Effector memory CD4-positive, alpha-beta T cell (primary cell): ENCODE measurements around the gene BLMH.

ENCODE experiments used
- DNase-seq, 3 donors: peaks; one replicate each; pipeline ENCODE4 v3.0.0-alpha.2; 2020
- H3K27ac ChIP-seq: 2 replicates; pipeline ENCODE4 v1.7.0; 2013; ENCODE audit warnings: mild to moderate bottlenecking, low read length, moderate library complexity; ENCODE audit not compliant: insufficient read depth, poor library complexity, severe bottlenecking
- H3K27me3 ChIP-seq: replicated peaks from 2 replicates; pipeline ENCODE4 v1.7.0; 2013; ENCODE audit warnings: mild to moderate bottlenecking, low read length; ENCODE audit not compliant: insufficient read depth, control insufficient read depth, poor library complexity, severe bottlenecking
- H3K36me3 ChIP-seq: 2 replicates; pipeline ENCODE4 v1.7.0; 2013; ENCODE audit warnings: mild to moderate bottlenecking, low read length, moderate library complexity; ENCODE audit not compliant: control insufficient read depth, insufficient read depth
- H3K4me1 ChIP-seq: 2 replicates; pipeline ENCODE4 v1.7.0; 2013; ENCODE audit warnings: low read length, mild to moderate bottlenecking; ENCODE audit not compliant: control insufficient read depth, insufficient read depth, poor library complexity, severe bottlenecking
- H3K4me3 ChIP-seq: 2 replicates; pipeline ENCODE4 v1.7.0; 2013; ENCODE audit warnings: low read length, low read depth, mild to moderate bottlenecking; ENCODE audit not compliant: insufficient read depth, poor library complexity, severe bottlenecking
- H3K9me3 ChIP-seq: 2 replicates; pipeline ENCODE4 v1.7.0; 2013; ENCODE audit warnings: mild to moderate bottlenecking, low read length, moderate library complexity; ENCODE audit not compliant: control insufficient read depth

The BLMH gene

GRCh38 chr17:30225112-30225511, 66.6 kb downstream of the BLMH start:
- no peak for DNase-seq
- Histone ChIP-seq H3K36me3 (no peaks in the 10 kb centered on the region), H3K27me3 (no peaks in the 10 kb centered on the region), H3K4me3 (no peak overlapping the region), H3K4me1 (no peaks in the 10 kb centered on the region), H3K9me3 (no peaks in the 10 kb centered on the region), H3K27ac (no peak overlapping the region)

- Histone ChIP-seq H3K4me3 (no peak overlapping the region), H3K9me3 (no peaks in the 10 kb centered on the region), H3K27ac (no peak overlapping the region), H3K36me3 (no peaks in the 10 kb centered on the region), H3K4me1 (no peaks in the 10 kb centered on the region), H3K27me3 (no peaks in the 10 kb centered on the region)
- DNase-seq, result no peak
Measured at GRCh38 chr17:30224419-30224960, 67.3 kb downstream of the BLMH start.

GRCh38 chr17:30222721-30223175, 69.0 kb downstream of the BLMH start:
- H3K36me3 ChIP-seq, result no peaks in the 10 kb centered on the region
- no peaks in the 10 kb centered on the region for H3K9me3 ChIP-seq
- H3K4me1 ChIP-seq, result no peaks in the 10 kb centered on the region
- no peak overlapping the region for H3K27ac ChIP-seq
- no peaks in the 10 kb centered on the region for H3K27me3 ChIP-seq
- H3K4me3 ChIP-seq, result no peak overlapping the region
- DNase-seq, result no peak

GRCh38 chr17:30222251-30222650, 69.5 kb downstream of the BLMH start:
- Histone ChIP-seq H3K4me1 (no peaks in the 10 kb centered on the region), H3K9me3 (no peaks in the 10 kb centered on the region), H3K27me3 (no peaks in the 10 kb centered on the region), H3K4me3 (no peak overlapping the region), H3K27ac (no peak overlapping the region), H3K36me3 (no peaks in the 10 kb centered on the region)
- no peak for DNase-seq

- no peaks in the 10 kb centered on the region for H3K4me1 ChIP-seq
Measured at GRCh38 chr17:30221346-30221745, 70.4 kb downstream of the BLMH start.

GRCh38 chr17:30220414-30220813, 71.3 kb downstream of the BLMH start:
- Histone ChIP-seq H3K9me3 (no peaks in the 10 kb centered on the region), H3K27me3 (no peaks in the 10 kb centered on the region), H3K27ac (no peak overlapping the region), H3K4me1 (no peaks in the 10 kb centered on the region), H3K4me3 (no peak overlapping the region), H3K36me3 (no peaks in the 10 kb centered on the region)
- DNase-seq, result no peak

More at GRCh38 chr17:30221346-30221745, 70.4 kb downstream of the BLMH start:
- Histone ChIP-seq H3K27me3 (no peaks in the 10 kb centered on the region), H3K27ac (no peak overlapping the region), H3K36me3 (no peaks in the 10 kb centered on the region), H3K4me3 (no peak overlapping the region), H3K9me3 (no peaks in the 10 kb centered on the region)
- DNase-seq, result no peak

GRCh38 chr17:30219833-30220232, 71.9 kb downstream of the BLMH start:
- Histone ChIP-seq H3K4me3 (no peak overlapping the region), H3K27me3 (no peaks in the 10 kb centered on the region), H3K27ac (no peak overlapping the region), H3K9me3 (no peaks in the 10 kb centered on the region), H3K4me1 (no peaks in the 10 kb centered on the region), H3K36me3 (no peaks in the 10 kb centered on the region)
- DNase-seq, result no peak

- H3K4me1 ChIP-seq, result no peaks in the 10 kb centered on the region
- no peak overlapping the region for H3K27ac ChIP-seq
- H3K9me3 ChIP-seq, result no peaks in the 10 kb centered on the region
Measured at GRCh38 chr17:30219315-30219714, 72.4 kb downstream of the BLMH start.

GRCh38 chr17:30218799-30219198, 72.9 kb downstream of the BLMH start:
- no peak for DNase-seq
- no peaks in the 10 kb centered on the region for H3K36me3 ChIP-seq
- H3K27me3 ChIP-seq, result no peaks in the 10 kb centered on the region
- H3K9me3 ChIP-seq, result no peaks in the 10 kb centered on the region
- no peaks in the 10 kb centered on the region for H3K4me1 ChIP-seq
- H3K27ac ChIP-seq, result no peak overlapping the region
- H3K4me3 ChIP-seq, result no peak overlapping the region

More at GRCh38 chr17:30219315-30219714, 72.4 kb downstream of the BLMH start:
- no peaks in the 10 kb centered on the region for H3K36me3 ChIP-seq
- no peak overlapping the region for H3K4me3 ChIP-seq
- H3K27me3 ChIP-seq, result no peaks in the 10 kb centered on the region
- no peak for DNase-seq

- no peaks in the 10 kb centered on the region for H3K36me3 ChIP-seq
- H3K9me3 ChIP-seq, result no peaks in the 10 kb centered on the region
- H3K4me1 ChIP-seq, result no peaks in the 10 kb centered on the region
- no peak overlapping the region for H3K4me3 ChIP-seq
- no peak overlapping the region for H3K27ac ChIP-seq
- no peak for DNase-seq
- no peaks in the 10 kb centered on the region for H3K27me3 ChIP-seq
Measured at GRCh38 chr17:30217746-30218245, 73.9 kb downstream of the BLMH start.
